Measurements from ENCODE around the gene PIK3R1. TPM values are rescaled to one million over a fixed set of nuclear protein-coding genes. Genes with fewer than 3 reads are reported as not detected.

The PIK3R1 gene
- polyA plus RNA-seq, 1 donor (not counting 4 experiments of a cell fraction or from before 2014, with no cell fraction given) = 16.7 TPM

GRCh38 chr5:68248896-68249295 is 33.3 kb downstream of the PIK3R1 start:
- no peak for TF ChIP-seq EZH2 (IDR thresholded peaks at IDR 0.05; ENCODE audit: low read length)
- TF ChIP-seq, protein P1, sequence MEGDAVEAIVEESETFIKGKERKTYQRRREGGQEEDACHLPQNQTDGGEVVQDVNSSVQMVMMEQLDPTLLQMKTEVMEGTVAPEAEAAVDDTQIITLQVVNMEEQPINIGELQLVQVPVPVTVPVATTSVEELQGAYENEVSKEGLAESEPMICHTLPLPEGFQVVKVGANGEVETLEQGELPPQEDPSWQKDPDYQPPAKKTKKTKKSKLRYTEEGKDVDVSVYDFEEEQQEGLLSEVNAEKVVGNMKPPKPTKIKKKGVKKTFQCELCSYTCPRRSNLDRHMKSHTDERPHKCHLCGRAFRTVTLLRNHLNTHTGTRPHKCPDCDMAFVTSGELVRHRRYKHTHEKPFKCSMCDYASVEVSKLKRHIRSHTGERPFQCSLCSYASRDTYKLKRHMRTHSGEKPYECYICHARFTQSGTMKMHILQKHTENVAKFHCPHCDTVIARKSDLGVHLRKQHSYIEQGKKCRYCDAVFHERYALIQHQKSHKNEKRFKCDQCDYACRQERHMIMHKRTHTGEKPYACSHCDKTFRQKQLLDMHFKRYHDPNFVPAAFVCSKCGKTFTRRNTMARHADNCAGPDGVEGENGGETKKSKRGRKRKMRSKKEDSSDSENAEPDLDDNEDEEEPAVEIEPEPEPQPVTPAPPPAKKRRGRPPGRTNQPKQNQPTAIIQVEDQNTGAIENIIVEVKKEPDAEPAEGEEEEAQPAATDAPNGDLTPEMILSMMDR (optimal IDR thresholded peaks at IDR 0.05 in 1 of 3, IDR thresholded peaks at IDR 0.05 in 1 of 3, conservative IDR thresholded peaks at IDR 0.05 in 1 of 3; ENCODE audit: extremely low read depth in 1 of 3, insufficient read depth in 2 of 3, low read length in 3 of 3) = no peak
- Histone ChIP-seq H3K9me1 (ENCODE audit: control insufficient read depth, extremely low read depth, insufficient read depth, low read length) (peaks cover 4% of the 10 kb centered on the region), H3K79me2 (ENCODE audit: control insufficient read depth, insufficient read depth, low read length) (peaks cover 45% of the 10 kb centered on the region)

GRCh38 chr5:68249520-68249919 is 34.0 kb downstream of the PIK3R1 start:
- no peak overlapping the region for H3K27ac ChIP-seq (ENCODE audit: control insufficient read depth, insufficient read depth, low read length)
- no peak for TF ChIP-seq EZH2 (IDR thresholded peaks at IDR 0.05; ENCODE audit: low read length)
- TF ChIP-seq, protein P1 (optimal IDR thresholded peaks at IDR 0.05 in 1 of 3, IDR thresholded peaks at IDR 0.05 in 1 of 3, conservative IDR thresholded peaks at IDR 0.05 in 1 of 3; ENCODE audit: extremely low read depth in 1 of 3, insufficient read depth in 2 of 3, low read length in 3 of 3) = no peak
- H3K9ac ChIP-seq (ENCODE audit: control insufficient read depth, extremely low read depth, insufficient read depth, low read length) = no peak overlapping the region
- H3K79me2 ChIP-seq (ENCODE audit: control insufficient read depth, insufficient read depth, low read length) = peaks cover 48% of the 10 kb centered on the region
- H3K9me1 ChIP-seq (ENCODE audit: control insufficient read depth, extremely low read depth, insufficient read depth, low read length) = peaks cover 4% of the 10 kb centered on the region
- H3K36me3 ChIP-seq (ENCODE audit: control insufficient read depth in 2 of 2, extremely low read depth in 1 of 2, insufficient read depth in 2 of 2, low read length in 2 of 2) = peaks cover 0 to 3% of the 10 kb centered on the region in 2 experiments
- H3K4me1 ChIP-seq (ENCODE audit: control insufficient read depth, extremely low read depth, insufficient read depth, low read length) = peaks cover 28% of the 10 kb centered on the region
- dilution Hi-C loops (cut with MboI; ENCODE audit: extremely low pct_ligation_motif_present, low sequenced_read_pairs) = no loop called here
- no peaks in the 10 kb centered on the region for H3K9me3 ChIP-seq (ENCODE audit: control insufficient read depth, low read depth, low read length)
- H4K20me1 ChIP-seq (ENCODE audit: control insufficient read depth, extremely low read depth, insufficient read depth, low read length) = no peaks in the 10 kb centered on the region
- no peak overlapping the region for H2AFZ ChIP-seq (ENCODE audit: control insufficient read depth, low read length)
- no peak for FAIRE-seq
- no peak for DNase-seq (ENCODE audit: low read depth, low spot score)
- H3K4me2 ChIP-seq (ENCODE audit: control insufficient read depth, extremely low read depth, insufficient read depth, low read depth, low read length) = no peak overlapping the region
- no peak overlapping the region for H3K4me3 ChIP-seq (ENCODE audit: control insufficient read depth in 2 of 3, extremely low read depth in 1 of 3, insufficient read depth in 2 of 3, low read depth in 1 of 3, low read length in 3 of 3)
- no peaks in the 10 kb centered on the region for H3K27me3 ChIP-seq (ENCODE audit: control insufficient read depth, extremely low read depth, insufficient read depth, low read length)

More at GRCh38 chr5:68248896-68249295, 33.3 kb downstream of the PIK3R1 start:
- H2AFZ ChIP-seq (ENCODE audit: control insufficient read depth, low read length) = no peak overlapping the region
- H3K4me1 ChIP-seq (ENCODE audit: control insufficient read depth, extremely low read depth, insufficient read depth, low read length) = peaks cover 28% of the 10 kb centered on the region
- H3K27ac ChIP-seq (ENCODE audit: control insufficient read depth, insufficient read depth, low read length) = no peak overlapping the region
- no peaks in the 10 kb centered on the region for H3K9me3 ChIP-seq (ENCODE audit: control insufficient read depth, low read depth, low read length)
- H3K4me2 ChIP-seq (ENCODE audit: control insufficient read depth, extremely low read depth, insufficient read depth, low read depth, low read length) = no peak overlapping the region
- H4K20me1 ChIP-seq (ENCODE audit: control insufficient read depth, extremely low read depth, insufficient read depth, low read length) = no peaks in the 10 kb centered on the region
- DNase-seq (ENCODE audit: low read depth, low spot score) = no peak
- dilution Hi-C loops (cut with MboI; ENCODE audit: extremely low pct_ligation_motif_present, low sequenced_read_pairs) = no loop called here
- H3K27me3 ChIP-seq (ENCODE audit: control insufficient read depth, extremely low read depth, insufficient read depth, low read length) = no peaks in the 10 kb centered on the region
- H3K9ac ChIP-seq (ENCODE audit: control insufficient read depth, extremely low read depth, insufficient read depth, low read length) = no peak overlapping the region
- peaks cover 0 to 3% of the 10 kb centered on the region in 2 experiments for H3K36me3 ChIP-seq (ENCODE audit: control insufficient read depth in 2 of 2, extremely low read depth in 1 of 2, insufficient read depth in 2 of 2, low read length in 2 of 2)
- FAIRE-seq = no peak
- no peak overlapping the region for H3K4me3 ChIP-seq (ENCODE audit: control insufficient read depth in 2 of 3, extremely low read depth in 1 of 3, insufficient read depth in 2 of 3, low read depth in 1 of 3, low read length in 3 of 3)

Data from keratinocyte (primary cell).